Ishikawa (cell line): ENCODE results near the gene PCBP4.

ENCODE experiments used
- CEBPB ChIP-seq: IDR thresholded peaks from 2 replicates; pipeline ENCODE4 v1.6.1; 2012
- CREB1 ChIP-seq: IDR thresholded peaks from 2 replicates; pipeline ENCODE4 v1.6.1; 2012; ENCODE audit warnings: low read depth
- EGR1 ChIP-seq: IDR thresholded peaks from 2 replicates; pipeline ENCODE4 v1.6.1; 2012
- EP300 ChIP-seq: IDR thresholded peaks from 2 replicates; pipeline ENCODE4 v1.6.1; 2012; ENCODE audit warnings: borderline replicate concordance
- FOXM1 ChIP-seq: IDR thresholded peaks from 2 replicates; pipeline ENCODE4 v1.6.1; 2012; ENCODE audit warnings: low read depth, borderline replicate concordance
- NFIC ChIP-seq: IDR thresholded peaks from 2 replicates; pipeline ENCODE4 v1.6.1; 2012
- RAD21 ChIP-seq: IDR thresholded peaks from 2 replicates; pipeline ENCODE4 v1.6.1; 2012; ENCODE audit warnings: low read depth
- TAF1 ChIP-seq: IDR thresholded peaks from 2 replicates; pipeline ENCODE4 v1.6.1; 2012; ENCODE audit warnings: low read depth, mild to moderate bottlenecking
- TCF12 ChIP-seq: IDR thresholded peaks from 2 replicates; pipeline ENCODE4 v1.6.1; 2012; ENCODE audit warnings: low read depth
- TEAD4 ChIP-seq: IDR thresholded peaks from 2 replicates; pipeline ENCODE4 v1.6.1; 2012
- USF1 ChIP-seq: IDR thresholded peaks from 2 replicates; pipeline ENCODE4 v1.6.1; 2012
- YY1 ChIP-seq: IDR thresholded peaks from 2 replicates; pipeline ENCODE4 v1.6.1; 2012; ENCODE audit warnings: low read depth
- ZBTB7A ChIP-seq: IDR thresholded peaks from 2 replicates; pipeline ENCODE4 v1.6.1; 2012; ENCODE audit warnings: low read depth
- TF ChIP-seq, protein P1 (sequence below): IDR thresholded peaks from 2 replicates; pipeline ENCODE4 v1.6.1; 2012; ENCODE audit warnings: low read depth, mild to moderate bottlenecking
- TF ChIP-seq, protein P2 (sequence below): IDR thresholded peaks from 2 replicates; pipeline ENCODE4 v1.6.1; 2012

The PCBP4 gene

DNA sequence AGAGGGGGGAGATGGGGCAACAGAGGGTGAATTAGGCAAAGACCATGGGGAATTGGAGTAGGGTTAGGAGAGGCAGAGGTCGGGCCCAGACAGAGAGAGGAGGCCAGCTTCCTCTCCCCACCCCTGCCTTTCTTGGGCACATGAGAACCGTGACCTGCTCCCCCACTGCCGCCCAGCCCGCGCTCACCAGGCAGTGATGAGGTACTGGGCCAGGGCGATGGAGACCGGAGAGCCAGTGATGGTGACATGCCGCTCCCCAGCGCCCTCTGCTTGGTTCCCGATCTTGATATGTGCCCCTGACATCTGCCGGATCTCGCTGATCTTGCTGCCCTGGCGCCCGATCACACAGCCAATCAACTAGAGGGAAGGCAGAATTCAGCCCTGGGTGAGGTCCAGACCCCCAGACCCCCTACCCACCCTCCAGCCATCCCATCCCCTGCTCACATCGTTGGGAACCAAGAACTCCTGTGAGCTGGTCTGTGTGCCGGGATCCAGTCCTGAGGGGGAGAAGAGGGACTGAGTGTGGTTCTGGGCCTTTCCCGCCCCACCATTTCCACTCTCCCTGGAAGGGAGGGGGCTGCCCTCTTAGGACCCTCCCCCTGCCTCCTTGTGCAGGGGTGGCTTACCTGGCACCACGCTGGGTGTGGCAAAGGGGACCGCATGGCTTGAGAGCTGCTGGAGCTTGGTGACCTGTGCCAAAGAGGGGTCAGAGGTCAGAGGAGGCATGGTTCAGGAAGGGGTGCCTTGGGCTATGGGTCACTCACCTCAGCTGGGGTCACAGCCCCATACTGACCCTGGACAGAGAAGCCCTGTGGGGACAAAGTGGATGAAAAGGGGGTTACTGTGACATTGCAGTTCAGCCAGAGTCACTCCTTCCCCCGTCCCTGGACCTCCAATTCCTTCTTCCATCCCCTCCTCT, 8.4 kb downstream of the PCBP4 start:
- TF ChIP-seq TAF1: no peak

- TF ChIP-seq TAF1 (no peak), USF1 (no peak), RAD21 (no peak), EP300 (no peak), FOXM1 (no peak)
- TF ChIP-seq, protein P1, sequence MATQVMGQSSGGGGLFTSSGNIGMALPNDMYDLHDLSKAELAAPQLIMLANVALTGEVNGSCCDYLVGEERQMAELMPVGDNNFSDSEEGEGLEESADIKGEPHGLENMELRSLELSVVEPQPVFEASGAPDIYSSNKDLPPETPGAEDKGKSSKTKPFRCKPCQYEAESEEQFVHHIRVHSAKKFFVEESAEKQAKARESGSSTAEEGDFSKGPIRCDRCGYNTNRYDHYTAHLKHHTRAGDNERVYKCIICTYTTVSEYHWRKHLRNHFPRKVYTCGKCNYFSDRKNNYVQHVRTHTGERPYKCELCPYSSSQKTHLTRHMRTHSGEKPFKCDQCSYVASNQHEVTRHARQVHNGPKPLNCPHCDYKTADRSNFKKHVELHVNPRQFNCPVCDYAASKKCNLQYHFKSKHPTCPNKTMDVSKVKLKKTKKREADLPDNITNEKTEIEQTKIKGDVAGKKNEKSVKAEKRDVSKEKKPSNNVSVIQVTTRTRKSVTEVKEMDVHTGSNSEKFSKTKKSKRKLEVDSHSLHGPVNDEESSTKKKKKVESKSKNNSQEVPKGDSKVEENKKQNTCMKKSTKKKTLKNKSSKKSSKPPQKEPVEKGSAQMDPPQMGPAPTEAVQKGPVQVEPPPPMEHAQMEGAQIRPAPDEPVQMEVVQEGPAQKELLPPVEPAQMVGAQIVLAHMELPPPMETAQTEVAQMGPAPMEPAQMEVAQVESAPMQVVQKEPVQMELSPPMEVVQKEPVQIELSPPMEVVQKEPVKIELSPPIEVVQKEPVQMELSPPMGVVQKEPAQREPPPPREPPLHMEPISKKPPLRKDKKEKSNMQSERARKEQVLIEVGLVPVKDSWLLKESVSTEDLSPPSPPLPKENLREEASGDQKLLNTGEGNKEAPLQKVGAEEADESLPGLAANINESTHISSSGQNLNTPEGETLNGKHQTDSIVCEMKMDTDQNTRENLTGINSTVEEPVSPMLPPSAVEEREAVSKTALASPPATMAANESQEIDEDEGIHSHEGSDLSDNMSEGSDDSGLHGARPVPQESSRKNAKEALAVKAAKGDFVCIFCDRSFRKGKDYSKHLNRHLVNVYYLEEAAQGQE: no peak
Measured at GRCh38 chr3:51957520-51958205, 9.6 kb downstream of the PCBP4 start.

DNA sequence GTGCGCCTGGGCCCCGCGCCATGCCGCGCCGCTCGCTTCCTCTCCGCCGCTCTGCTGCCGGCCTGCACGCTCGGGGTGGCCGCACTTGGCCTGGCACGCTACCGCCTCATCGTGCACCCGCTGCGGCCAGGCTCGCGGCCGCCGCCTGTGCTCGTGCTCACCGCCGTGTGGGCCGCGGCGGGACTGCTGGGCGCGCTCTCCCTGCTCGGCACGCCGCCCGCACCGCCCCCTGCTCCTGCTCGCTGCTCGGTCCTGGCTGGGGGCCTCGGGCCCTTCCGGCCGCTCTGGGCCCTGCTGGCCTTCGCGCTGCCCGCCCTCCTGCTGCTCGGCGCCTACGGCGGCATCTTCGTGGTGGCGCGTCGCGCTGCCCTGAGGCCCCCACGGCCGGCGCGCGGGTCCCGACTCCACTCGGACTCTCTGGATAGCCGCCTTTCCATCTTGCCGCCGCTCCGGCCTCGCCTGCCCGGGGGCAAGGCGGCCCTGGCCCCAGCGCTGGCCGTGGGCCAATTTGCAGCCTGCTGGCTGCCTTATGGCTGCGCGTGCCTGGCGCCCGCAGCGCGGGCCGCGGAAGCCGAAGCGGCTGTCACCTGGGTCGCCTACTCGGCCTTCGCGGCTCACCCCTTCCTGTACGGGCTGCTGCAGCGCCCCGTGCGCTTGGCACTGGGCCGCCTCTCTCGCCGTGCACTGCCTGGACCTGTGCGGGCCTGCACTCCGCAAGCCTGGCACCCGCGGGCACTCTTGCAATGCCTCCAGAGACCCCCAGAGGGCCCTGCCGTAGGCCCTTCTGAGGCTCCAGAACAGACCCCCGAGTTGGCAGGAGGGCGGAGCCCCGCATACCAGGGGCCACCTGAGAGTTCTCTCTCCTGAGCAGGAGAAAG, 11.1 kb downstream of the PCBP4 start:
- TF ChIP-seq EP300: no peak
- TF ChIP-seq YY1: no peak
- no peak for TF ChIP-seq RAD21
- peak; percentile 30; the same call in 1 of the 2 replicates for TF ChIP-seq TCF12
- TF ChIP-seq TAF1: no peak
- TF ChIP-seq ZBTB7A: no peak
- peak; percentile 84 for TF ChIP-seq NFIC
- TF ChIP-seq USF1: no peak
- no peak for TF ChIP-seq EGR1
- no peak for TF ChIP-seq FOXM1
- TF ChIP-seq, protein P1: no peak
- TF ChIP-seq, protein P2, sequence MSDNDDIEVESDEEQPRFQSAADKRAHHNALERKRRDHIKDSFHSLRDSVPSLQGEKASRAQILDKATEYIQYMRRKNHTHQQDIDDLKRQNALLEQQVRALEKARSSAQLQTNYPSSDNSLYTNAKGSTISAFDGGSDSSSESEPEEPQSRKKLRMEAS: peak; percentile 15; the same call in 1 of the 2 replicates
- no peak for TF ChIP-seq TEAD4
- TF ChIP-seq CEBPB: no peak
- no peak for TF ChIP-seq CREB1

GRCh38 chr3:51955175-51955892, 11.9 kb downstream of the PCBP4 start, which contains the start of gene GPR62:
GPR62 (plus strand) TSS chr3:51955381; CDS start chr3:51955653, 272 bp downstream.
- TF ChIP-seq CREB1: no peak
- TF ChIP-seq TAF1: no peak
- TF ChIP-seq, protein P1: no peak
- TF ChIP-seq CEBPB: no peak
- TF ChIP-seq NFIC: no peak
- TF ChIP-seq TEAD4: no peak
